Activated T-helper 9 cell treated with anti-CD3 and anti-CD28 coated beads, Interleukin-2, amount 50 U/mL, for 16 hours (primary cell): ENCODE data around the gene EML2.

ENCODE experiments used
- DNase-seq: peaks from one replicate; pipeline ENCODE4 v3.0.0-alpha.2; 2020; ENCODE audit warnings: low read depth

EML2 gene

GRCh38 chr19:45584332-45585157 lies 54.7 kb downstream of the EML2 start, which contains the start of gene OPA3:
TSS of gene OPA3 (minus strand) at chr19:45584802. CDS start at chr19:45584764, 38 bp downstream.
- peak; percentile 99 for DNase-seq

- DNase-seq, result no peak
Observed at GRCh38 chr19:45581576-45581975, 57.6 kb downstream of the EML2 start.

- no peak for DNase-seq
Observed at GRCh38 chr19:45578861-45579260, 60.3 kb downstream of the EML2 start.

- DNase-seq, result no peak
Observed at GRCh38 chr19:45577111-45577905, 61.9 kb downstream of the EML2 start.

GRCh38 chr19:45576682-45577081 lies 62.5 kb downstream of the EML2 start:
- no peak for DNase-seq

- DNase-seq, result no peak
Observed at GRCh38 chr19:45575216-45575615, 64.0 kb downstream of the EML2 start.

GRCh38 chr19:45574526-45574925 lies 64.7 kb downstream of the EML2 start:
- no peak for DNase-seq

GRCh38 chr19:45571457-45572220 lies 67.6 kb downstream of the EML2 start:
- no peak for DNase-seq

GRCh38 chr19:45569619-45570421 lies 69.4 kb downstream of the EML2 start:
- peak; percentile 36 for DNase-seq

- DNase-seq, result no peak
Observed at GRCh38 chr19:45568732-45569131, 70.5 kb downstream of the EML2 start.

- DNase-seq, result no peak
Observed at GRCh38 chr19:45567609-45568008, 71.6 kb downstream of the EML2 start.

GRCh38 chr19:45564131-45564780 lies 74.9 kb downstream of the EML2 start:
- DNase-seq, result no peak

GRCh38 chr19:45560686-45561085 lies 78.5 kb downstream of the EML2 start:
- no peak for DNase-seq

- DNase-seq, result no peak
Observed at GRCh38 chr19:45560038-45560437, 79.2 kb downstream of the EML2 start.
